ENCODE measurements around the gene LDLR. TPM values are rescaled to one million over a fixed set of nuclear protein-coding genes. Genes with fewer than 3 reads are reported as not detected.
"Not testable (repeated sequence)": the region's sequence is repeated elsewhere in the genome, so short reads cannot be mapped to it uniquely, and the experiment has no call there.

Gene LDLR
- total RNA-seq, 2 experiments from 2014 or later: 64.2 to 64.9 TPM

DNA sequence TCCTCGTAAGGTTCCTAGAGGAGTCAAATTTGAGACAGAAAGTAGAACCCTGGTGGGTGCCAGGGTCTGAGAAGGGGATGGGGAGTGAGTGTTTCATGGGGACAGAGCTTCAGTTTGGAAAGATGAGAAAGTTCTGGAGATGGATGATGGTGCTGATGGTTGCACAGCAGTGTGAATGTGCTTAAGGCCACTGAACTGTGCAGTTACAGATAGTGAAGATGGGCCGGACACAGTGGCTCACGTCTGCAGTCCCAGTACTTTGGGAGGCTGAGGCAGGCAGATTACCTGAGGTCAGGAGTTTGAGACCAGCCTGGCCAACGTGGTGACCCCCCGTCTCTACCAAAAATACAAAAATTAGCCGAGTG lies 65.4 kb downstream of the LDLR start:
- Mint-ChIP-seq H3K27me3 (ENCODE audit: low read depth) (no peaks in the 10 kb centered on the region), H3K4me1 (ENCODE audit: low read depth) (peaks cover 10% of the 10 kb centered on the region), H3K4me3 (peak overlapping the region; percentile 80), H3K9me3 (no peaks in the 10 kb centered on the region), H3K36me3 (ENCODE audit: low read depth) (peaks cover 20% of the 10 kb centered on the region), H3K27ac (peak overlapping the region; percentile 38)
- intact Hi-C loops (cut with micrococcal nuclease): loop anchor here (1.0 kb wide), 3 partner anchors 64 to 351 kb away; partner anchors contain the start of genes ODAD3, PRKCSH and ZNF653
- CTCF ChIA-PET: interaction anchor here (0.6 to 1.2 kb wide), 3 partner anchors 12 to 218 kb away, joined by 3 to 4 read pairs (median 3); no protein-coding TSS in a partner anchor
- no peak for DNase-seq

- CTCF ChIA-PET: interaction anchor here (0.5 to 1.2 kb wide), 3 partner anchors 19 to 228 kb away, joined by 3 read pairs; no protein-coding TSS in a partner anchor
- intact Hi-C loops (cut with micrococcal nuclease): loop anchor here (1.0 kb wide), 3 partner anchors 65 to 350 kb away; partner anchors contain the start of genes ODAD3, PRKCSH and ZNF653
Measured at GRCh38 chr19:11155373-11156120, 66.3 kb downstream of the LDLR start, which contains the start of gene SPC24. SPC24 (minus strand) TSS chr19:11155782; CDS start chr19:11155776, 6 bp downstream.

DNA sequence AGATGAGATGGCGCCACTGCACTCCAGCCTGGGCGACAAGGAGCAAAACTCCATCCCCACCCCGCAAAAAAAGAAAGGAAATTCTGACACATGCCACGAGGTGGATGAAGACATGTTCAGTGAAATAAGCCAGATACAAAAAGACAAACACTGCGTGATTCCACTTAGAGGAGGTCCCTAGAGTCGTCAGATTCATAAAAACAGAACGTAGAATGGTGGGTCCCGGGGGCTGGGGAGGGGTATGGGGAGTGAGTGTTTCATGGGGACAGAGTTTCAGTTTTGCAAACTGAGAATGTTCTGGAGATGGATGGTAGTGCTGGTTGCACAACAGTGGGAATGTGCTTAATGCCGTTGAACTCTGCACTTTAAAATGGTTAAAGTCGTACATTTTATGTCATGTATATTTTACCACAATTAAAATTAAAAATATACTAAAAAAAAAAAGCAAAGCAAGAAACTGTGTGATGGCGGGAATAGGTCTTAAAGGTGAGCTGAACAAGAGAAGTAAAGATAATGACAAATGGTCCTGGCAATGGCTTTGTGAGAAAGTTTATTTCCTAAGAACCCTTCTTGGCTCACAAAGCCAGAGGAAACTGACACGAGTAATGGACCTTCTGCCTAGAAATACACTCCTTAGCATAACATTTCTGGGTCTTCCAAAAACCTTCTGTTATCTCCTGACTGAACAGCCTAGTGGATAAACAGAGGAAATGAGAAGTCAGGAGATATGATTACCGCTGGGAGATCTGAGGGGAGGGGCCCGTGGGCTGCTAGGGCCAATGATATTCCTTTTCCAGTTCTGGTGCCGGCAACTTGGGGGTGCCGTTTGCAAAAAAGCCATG lies 70.6 kb downstream of the LDLR start:
- H3K36me3 Mint-ChIP-seq (ENCODE audit: low read depth): no peaks in the 10 kb centered on the region
- no peak overlapping the region for H3K4me3 Mint-ChIP-seq
- H3K4me1 Mint-ChIP-seq (ENCODE audit: low read depth): peaks cover under 1% of the 10 kb centered on the region
- DNase-seq: no peak
- intact Hi-C loops (cut with micrococcal nuclease): no loop called here
- no peak overlapping the region for H3K27ac Mint-ChIP-seq
- H3K27me3 Mint-ChIP-seq (ENCODE audit: low read depth): no peaks in the 10 kb centered on the region
- CTCF ChIA-PET: no interaction called here
- peaks cover 2% of the 10 kb centered on the region for H3K9me3 Mint-ChIP-seq

More at GRCh38 chr19:11155373-11156120, 66.3 kb downstream of the LDLR start, which contains the start of gene SPC24:
- Mint-ChIP-seq H3K27me3 (ENCODE audit: low read depth) (no peaks in the 10 kb centered on the region), H3K27ac (peak within 1 kb of the TSS; percentile 89), H3K4me3 (peak within 1 kb of the TSS; percentile 80), H3K4me1 (ENCODE audit: low read depth) (peaks cover 10% of the 10 kb centered on the region), H3K36me3 (ENCODE audit: low read depth) (peaks cover 20% of the 10 kb centered on the region), H3K9me3 (peaks cover 2% of the 10 kb centered on the region)
- DNase-seq: peak; percentile 97

- intact Hi-C loops (cut with micrococcal nuclease); CTCF ChIA-PET; H3K4me3 Mint-ChIP-seq; H3K4me1 Mint-ChIP-seq (ENCODE audit: low read depth); H3K27me3 Mint-ChIP-seq (ENCODE audit: low read depth); H3K9me3 Mint-ChIP-seq; DNase-seq; H3K36me3 Mint-ChIP-seq (ENCODE audit: low read depth); H3K27ac Mint-ChIP-seq: not testable (repeated sequence)
Measured at GRCh38 chr19:11160440-11160768, 71.1 kb downstream of the LDLR start.

GRCh38 chr19:11164296-11164695 lies 75.0 kb downstream of the LDLR start:
- DNase-seq: no peak
- CTCF ChIA-PET: interaction anchor here (0.6 kb wide), 1 partner anchor 99 kb away, joined by 3 read pairs; no protein-coding TSS in a partner anchor
- H3K9me3 Mint-ChIP-seq: peaks cover 2% of the 10 kb centered on the region
- intact Hi-C loops (cut with micrococcal nuclease): no loop called here
- H3K4me1 Mint-ChIP-seq (ENCODE audit: low read depth): no peaks in the 10 kb centered on the region
- H3K27me3 Mint-ChIP-seq (ENCODE audit: low read depth): no peaks in the 10 kb centered on the region
- no peaks in the 10 kb centered on the region for H3K36me3 Mint-ChIP-seq (ENCODE audit: low read depth)
- no peak overlapping the region for H3K4me3 Mint-ChIP-seq
- H3K27ac Mint-ChIP-seq: no peak overlapping the region

DNA sequence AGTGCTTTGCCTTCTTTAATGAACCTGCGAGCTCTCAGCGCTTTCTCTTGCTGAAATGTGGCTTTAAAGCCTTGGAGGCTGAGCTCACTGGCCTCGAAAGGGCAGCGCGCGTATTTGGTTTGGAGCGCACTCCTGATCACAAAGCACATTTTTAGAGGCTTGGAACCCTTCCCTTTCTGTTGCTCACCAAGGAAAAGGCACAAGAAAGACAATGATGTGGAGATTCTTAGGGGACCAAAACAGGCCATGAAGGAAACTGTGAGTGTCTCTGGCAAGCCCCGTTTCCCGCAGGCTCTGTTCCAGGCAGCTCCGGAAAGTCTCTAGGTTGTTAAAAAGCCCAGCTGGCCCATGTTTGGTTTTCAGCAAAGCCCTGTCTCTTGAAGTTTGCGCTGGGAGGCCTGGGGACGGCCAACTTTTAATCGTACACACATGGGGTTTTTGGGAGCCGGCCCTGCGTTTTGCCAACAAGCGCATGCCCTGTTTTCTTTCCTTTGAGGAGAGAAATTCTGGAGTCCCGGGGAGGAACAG lies 75.7 kb downstream of the LDLR start:
- no peak overlapping the region for H3K27ac Mint-ChIP-seq

DNA sequence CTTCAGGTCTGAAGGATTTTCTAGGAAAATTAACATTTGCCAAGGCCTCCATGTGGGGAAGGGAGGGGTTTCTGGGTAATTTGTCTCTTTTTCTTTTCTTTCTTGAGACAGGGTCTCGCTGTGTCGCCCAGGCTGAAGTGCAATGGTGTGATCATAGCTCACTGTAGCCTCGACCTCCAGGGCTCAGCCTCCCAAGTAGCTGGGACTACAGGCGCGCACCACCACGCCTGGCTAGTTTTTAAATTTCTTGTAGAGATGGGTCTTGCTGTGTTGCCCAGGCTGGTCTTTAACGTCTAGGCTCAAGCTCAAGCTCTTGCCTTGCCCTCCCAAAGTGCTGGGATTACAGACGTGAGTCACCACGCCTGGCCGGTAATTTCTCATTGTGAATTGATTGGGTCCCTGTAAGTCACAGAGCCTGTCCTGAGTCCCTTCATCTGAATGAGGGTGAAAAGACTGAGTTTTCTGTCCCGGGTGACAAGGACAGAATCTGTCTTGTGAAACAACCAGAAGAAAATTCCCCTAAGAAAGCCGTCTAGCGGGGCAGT lies 76.3 kb downstream of the LDLR start:
- Mint-ChIP-seq H3K4me1 (ENCODE audit: low read depth) (no peaks in the 10 kb centered on the region), H3K4me3 (no peak overlapping the region), H3K27ac (no peak overlapping the region), H3K36me3 (ENCODE audit: low read depth) (no peaks in the 10 kb centered on the region), H3K9me3 (no peaks in the 10 kb centered on the region), H3K27me3 (ENCODE audit: low read depth) (no peaks in the 10 kb centered on the region)
- CTCF ChIA-PET: no interaction called here
- no peak for DNase-seq
- intact Hi-C loops (cut with micrococcal nuclease): no loop called here

More for the DNA sequence above, 75.7 kb downstream of the LDLR start:
- CTCF ChIA-PET: no interaction called here
- Mint-ChIP-seq H3K4me3 (no peak overlapping the region), H3K27me3 (ENCODE audit: low read depth) (no peaks in the 10 kb centered on the region), H3K36me3 (ENCODE audit: low read depth) (no peaks in the 10 kb centered on the region), H3K9me3 (peaks cover 2% of the 10 kb centered on the region), H3K4me1 (ENCODE audit: low read depth) (no peaks in the 10 kb centered on the region)
- DNase-seq: no peak
- intact Hi-C loops (cut with micrococcal nuclease): no loop called here

GRCh38 chr19:11166281-11167142 lies 77.2 kb downstream of the LDLR start:
- DNase-seq: no peak
- H3K9me3 Mint-ChIP-seq: no peaks in the 10 kb centered on the region
- CTCF ChIA-PET: interaction anchor here (0.6 kb wide), 3 partner anchors 12 to 522 kb away, joined by 3 to 7 read pairs (median 3); no protein-coding TSS in a partner anchor
- intact Hi-C loops (cut with micrococcal nuclease): no loop called here
- H3K36me3 Mint-ChIP-seq (ENCODE audit: low read depth): no peaks in the 10 kb centered on the region
- no peaks in the 10 kb centered on the region for H3K4me1 Mint-ChIP-seq (ENCODE audit: low read depth)
- no peaks in the 10 kb centered on the region for H3K27me3 Mint-ChIP-seq (ENCODE audit: low read depth)
- H3K27ac Mint-ChIP-seq: no peak overlapping the region
- no peak overlapping the region for H3K4me3 Mint-ChIP-seq

- no peaks in the 10 kb centered on the region for H3K36me3 Mint-ChIP-seq (ENCODE audit: low read depth)
- H3K9me3 Mint-ChIP-seq: no peaks in the 10 kb centered on the region
- no peak overlapping the region for H3K4me3 Mint-ChIP-seq
- no peak for DNase-seq
- H3K27ac Mint-ChIP-seq: no peak overlapping the region
- H3K4me1 Mint-ChIP-seq (ENCODE audit: low read depth): no peaks in the 10 kb centered on the region
- H3K27me3 Mint-ChIP-seq (ENCODE audit: low read depth): no peaks in the 10 kb centered on the region
- CTCF ChIA-PET: no interaction called here
- intact Hi-C loops (cut with micrococcal nuclease): no loop called here
Measured at GRCh38 chr19:11168568-11168967, 79.3 kb downstream of the LDLR start.

DNA sequence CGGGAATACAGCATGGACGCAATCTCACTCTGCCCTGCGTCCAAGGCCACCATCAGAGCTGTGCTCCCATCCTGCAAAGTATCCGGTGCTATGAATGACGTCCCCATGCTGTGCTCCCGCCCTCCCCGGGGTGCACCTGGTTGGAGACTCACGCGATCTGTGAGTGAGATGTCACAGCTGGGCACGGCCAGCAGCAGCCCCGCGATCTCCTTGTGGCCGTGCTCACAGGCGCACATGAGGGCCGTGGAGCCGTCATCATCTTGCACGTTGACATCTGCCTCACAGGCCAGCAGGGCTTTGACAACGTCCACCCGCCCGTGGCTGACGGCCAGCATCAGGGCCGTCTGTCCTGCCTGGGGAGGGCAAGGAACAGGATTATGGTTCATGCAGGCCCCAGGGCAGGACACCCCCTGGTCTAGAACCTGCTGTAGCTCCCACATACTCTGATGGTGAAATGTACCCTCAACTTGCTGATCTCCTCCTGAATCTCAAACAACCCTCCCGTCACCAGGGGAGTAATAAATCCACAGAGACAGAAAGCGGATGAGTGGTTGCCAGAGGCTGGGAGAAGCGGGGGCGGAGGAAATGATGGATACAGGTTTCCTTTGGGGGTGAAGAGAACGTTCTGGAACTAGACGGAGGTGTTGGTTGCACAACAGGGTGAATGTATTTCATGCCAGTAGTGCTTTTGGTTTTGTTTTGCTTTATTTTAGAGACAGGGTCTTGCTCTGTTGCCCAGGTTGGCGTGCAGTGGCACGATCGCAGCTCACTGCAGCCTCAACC lies 80.8 kb downstream of the LDLR start:
- DNase-seq: no peak
- Mint-ChIP-seq H3K36me3 (ENCODE audit: low read depth) (no peaks in the 10 kb centered on the region), H3K4me1 (ENCODE audit: low read depth) (no peaks in the 10 kb centered on the region), H3K27me3 (ENCODE audit: low read depth) (no peaks in the 10 kb centered on the region), H3K9me3 (no peaks in the 10 kb centered on the region), H3K4me3 (no peak overlapping the region), H3K27ac (no peak overlapping the region)
- CTCF ChIA-PET: no interaction called here
- intact Hi-C loops (cut with micrococcal nuclease): no loop called here

- Mint-ChIP-seq H3K27ac (no peak overlapping the region), H3K36me3 (ENCODE audit: low read depth) (no peaks in the 10 kb centered on the region), H3K9me3 (no peaks in the 10 kb centered on the region), H3K4me3 (no peak overlapping the region), H3K27me3 (ENCODE audit: low read depth) (no peaks in the 10 kb centered on the region), H3K4me1 (ENCODE audit: low read depth) (no peaks in the 10 kb centered on the region)
- DNase-seq: no peak
- intact Hi-C loops (cut with micrococcal nuclease): no loop called here
- CTCF ChIA-PET: no interaction called here
Measured at GRCh38 chr19:11171144-11171543, 81.9 kb downstream of the LDLR start.
